SK-N-SH (cell line): ENCODE measurements around the gene SYNE2.

ENCODE experiments used
- CHD2 ChIP-seq: fragments of 150-350 bp; IDR thresholded peaks from 2 replicates; pipeline ENCODE4 v1.6.1; 2018; ENCODE audit warnings: low read length; ENCODE audit not compliant: partially characterized antibody
- CTCF ChIP-seq: fragments of 200-600 bp; sonication (generic); IDR thresholded peaks from 2 replicates; pipeline ENCODE4 v1.6.1; 2017; ENCODE audit warnings: antibody characterized with exemption, mild to moderate bottlenecking, moderate library complexity
- POLR2AphosphoS5 ChIP-seq: IDR thresholded peaks from 2 replicates; pipeline ENCODE4 v1.6.1; 2012; ENCODE audit warnings: low read depth, low read length
- RAD21 ChIP-seq: IDR thresholded peaks from 2 replicates; pipeline ENCODE4 v1.6.1; 2012; ENCODE audit warnings: mild to moderate bottlenecking, low read length

- TF ChIP-seq CTCF (no peak), POLR2AphosphoS5 (no peak), RAD21 (no peak), CHD2 (no peak)
Observed at GRCh38 chr14:63860146-63860545, 7.3 kb downstream of the SYNE2 start.
